Stimulated activated CD4-positive, alpha-beta T cell treated with anti-CD3 and anti-CD28 coated beads, Interleukin-2, amount 100 ng/mL, for 48 hours (primary cell): ENCODE data around the gene F13B.
"Not testable (repeated sequence)": the region's sequence is repeated elsewhere in the genome, so short reads cannot be mapped to it uniquely, and the experiment has no call there.

ENCODE experiments used
- DNase-seq, 2 donors: peaks; one replicate each; pipeline ENCODE4 v3.0.0-alpha.2; 2020

F13B gene

DNA sequence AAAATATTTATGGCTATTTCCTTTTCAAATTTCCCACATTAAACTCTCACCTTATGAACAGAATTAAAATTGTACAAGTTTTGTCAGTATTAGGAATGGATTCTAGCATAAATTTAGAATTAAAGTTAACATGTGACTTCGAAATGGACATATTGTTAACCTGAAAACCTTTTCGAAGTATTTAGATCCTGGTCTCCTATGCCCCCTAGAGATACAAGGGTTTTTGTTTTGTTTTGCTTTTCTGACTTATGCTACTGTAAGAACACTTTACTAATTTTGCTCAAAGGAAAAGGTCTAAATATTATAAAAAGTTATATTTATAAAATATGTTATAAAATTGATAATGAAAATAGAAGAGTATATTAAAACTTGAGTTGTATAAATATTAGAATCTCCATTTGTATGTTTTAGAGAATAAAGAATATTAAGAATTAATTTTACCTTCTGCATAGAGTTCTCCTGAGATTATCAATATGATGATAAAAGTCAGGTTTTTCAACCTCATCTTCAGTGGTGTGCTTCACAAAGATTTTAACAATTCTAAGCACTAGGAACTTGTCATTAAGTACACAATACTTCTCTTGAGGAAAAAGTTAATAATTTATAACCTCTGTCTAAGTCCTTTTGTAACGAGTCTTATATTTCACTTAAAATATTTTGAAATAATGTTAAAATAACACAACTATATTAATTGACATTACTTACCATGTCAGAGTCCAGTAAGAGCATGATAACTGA is at the start of gene F13B:
Gene F13B, minus strand, starts transcription at position 542 of the 738 bp plus-strand sequence. Its CDS starts 37 bp downstream, at position 505.
- DNase-seq = no peak

DNA sequence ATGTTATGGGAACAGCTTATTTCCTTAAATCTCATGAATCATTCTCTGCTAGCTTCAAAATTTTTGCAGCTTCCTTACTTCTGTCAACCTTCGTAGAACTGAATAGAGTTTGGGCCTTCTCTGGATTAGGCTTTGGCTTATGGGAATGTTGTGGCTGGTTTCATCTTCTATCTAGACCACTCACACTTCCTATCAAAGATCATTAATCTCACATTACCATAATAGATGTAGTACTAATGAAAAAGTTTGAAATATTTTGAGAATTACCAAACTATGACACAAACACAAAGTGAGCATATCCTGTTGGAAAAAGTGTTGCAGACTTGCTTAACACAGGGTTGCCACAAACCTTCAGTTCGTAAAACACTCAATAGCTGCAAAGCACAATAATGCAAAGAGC is 49.1 kb upstream of the F13B start:
- no peak for DNase-seq

DNA sequence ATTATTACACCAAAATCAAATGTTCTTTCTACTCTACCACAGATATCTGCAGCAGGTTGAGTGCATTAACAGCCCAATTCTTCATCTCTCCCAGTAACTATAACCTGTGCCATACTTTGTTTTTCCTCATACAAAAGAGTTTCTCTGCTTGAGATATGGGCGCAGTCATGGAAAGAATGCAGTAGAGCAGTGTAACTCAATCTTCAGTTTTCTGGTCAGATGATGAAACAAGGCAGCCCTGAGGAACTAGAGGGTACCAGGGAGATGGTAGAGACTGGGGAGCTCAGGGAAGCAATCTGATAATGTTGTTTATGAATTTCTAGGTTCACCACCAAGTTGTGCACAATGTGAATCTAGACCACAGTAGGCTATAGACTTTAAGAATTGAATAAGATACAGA is 39.8 kb upstream of the F13B start:
- DNase-seq = no peak

- no peak for DNase-seq
Observed at GRCh38 chr1:197103300-197103699, 36.2 kb upstream of the F13B start.

DNA sequence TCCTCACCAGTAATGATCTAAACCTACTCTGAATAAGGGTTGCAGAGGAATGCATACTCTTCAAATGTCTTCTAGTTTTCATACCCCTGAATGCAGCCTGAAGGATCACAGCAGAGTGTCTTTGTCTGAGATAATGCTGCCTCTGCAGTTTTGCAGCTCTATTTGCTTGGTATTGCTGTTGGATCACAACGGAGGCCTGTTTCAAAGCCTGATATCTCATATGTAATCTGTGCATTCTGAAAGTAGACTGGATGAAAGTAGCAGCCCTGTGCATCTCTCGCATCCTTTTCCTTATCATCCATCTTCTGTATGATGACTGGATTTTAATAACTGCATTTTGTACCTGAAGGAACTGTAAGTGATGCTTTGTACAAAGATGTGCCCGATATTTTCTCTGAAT is 34.9 kb upstream of the F13B start:
- DNase-seq = no peak

DNA sequence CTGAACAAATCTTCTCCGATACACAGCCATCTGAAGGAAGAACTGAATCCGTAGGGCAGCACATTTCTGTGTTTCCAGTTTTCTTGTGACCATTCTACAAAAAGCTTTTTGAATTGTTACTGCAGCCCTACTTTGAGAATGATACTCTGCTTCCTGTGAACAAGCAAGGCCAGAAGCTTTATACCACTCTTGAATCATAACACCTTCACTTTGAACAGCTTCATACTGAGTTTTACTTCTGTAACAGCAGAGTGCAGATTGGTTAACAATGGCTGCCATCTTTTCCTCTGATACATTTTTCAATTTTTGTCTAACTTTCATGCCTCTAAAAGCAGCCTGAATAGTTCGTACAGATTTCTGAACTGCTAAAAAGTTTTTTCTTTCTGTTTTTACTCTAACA is 33.6 kb upstream of the F13B start:
- no peak for DNase-seq

DNA sequence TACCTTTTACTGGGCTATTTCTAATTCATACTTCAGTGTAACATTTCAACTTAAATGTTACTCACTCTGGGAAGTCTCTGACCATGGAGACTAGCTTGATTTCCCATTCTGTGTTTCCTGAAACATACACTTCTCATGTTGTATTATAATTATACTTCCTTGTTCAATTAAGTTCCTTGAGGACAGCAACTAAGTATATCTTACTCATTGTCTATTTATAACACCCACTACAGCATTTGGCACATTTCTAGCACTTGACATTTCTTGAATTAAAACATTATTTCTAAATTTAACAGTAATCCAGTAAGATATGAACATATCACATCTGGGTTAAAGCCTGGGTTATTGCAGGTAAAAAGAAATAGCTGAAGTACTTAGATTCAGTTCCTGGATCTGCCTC is 32.4 kb upstream of the F13B start:
- DNase-seq = no peak

- not testable (repeated sequence) for DNase-seq
Observed at GRCh38 chr1:197096971-197097370, 29.9 kb upstream of the F13B start.

GRCh38 chr1:197096137-197096536 is 29.1 kb upstream of the F13B start:
- DNase-seq = no peak

- DNase-seq = no peak
Observed at GRCh38 chr1:197093226-197093885, 26.3 kb upstream of the F13B start.

DNA sequence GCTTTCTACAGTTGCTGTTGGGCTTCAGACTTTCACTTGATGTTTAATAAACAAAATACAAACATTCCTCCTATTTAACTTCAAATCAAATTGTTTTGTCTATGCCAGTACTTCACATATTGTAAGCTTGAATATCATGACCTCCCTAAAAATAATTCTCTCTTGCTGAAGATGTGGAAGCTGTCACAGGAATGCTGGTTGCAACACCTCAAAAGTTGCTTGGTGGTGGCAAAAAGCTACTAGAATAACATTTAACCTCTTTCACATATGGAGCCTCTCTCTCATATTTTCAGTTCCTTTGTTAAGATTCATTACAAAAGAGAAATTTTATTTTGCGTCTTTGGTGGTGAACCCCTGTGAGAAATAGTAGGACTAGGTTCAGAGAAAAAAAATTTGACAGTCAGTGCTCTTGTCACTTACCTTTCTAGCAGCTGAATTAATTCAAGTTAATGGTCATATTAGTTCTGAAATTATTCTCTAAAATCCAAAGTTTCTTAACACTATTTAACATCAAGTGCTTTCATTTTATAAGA is 25.5 kb upstream of the F13B start:
- DNase-seq = no peak

GRCh38 chr1:197083474-197083873 is 16.4 kb upstream of the F13B start:
- no peak for DNase-seq

DNA sequence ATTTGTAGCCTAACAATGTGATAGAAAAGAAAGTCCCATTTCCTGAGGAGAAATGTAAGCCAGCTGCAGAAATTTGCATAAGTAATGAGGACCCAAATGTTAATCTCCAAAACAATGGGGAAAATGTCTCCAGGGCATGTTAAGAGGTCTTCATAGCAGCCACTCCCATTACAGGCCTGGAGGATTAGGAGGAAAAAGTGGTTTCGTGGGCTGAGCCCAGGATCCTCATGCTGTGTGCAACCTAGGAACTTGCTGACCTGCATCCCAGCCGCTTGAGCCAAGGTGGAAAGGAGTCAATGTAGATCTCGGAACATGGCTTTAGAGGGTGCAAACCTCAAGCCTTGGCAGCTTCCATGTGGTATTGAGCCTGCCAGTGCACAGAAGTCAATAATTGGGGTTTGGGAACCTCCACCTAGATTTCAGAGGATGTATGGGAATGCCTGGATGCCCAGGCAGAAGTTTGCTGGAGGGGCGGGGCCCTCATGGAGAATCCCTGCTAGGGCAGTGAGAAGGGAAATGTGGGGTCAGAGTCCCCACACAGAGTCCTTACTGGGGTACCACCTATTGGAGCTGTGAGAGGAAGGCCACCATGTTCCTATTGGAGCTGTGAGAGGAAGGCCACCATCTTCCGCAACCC is 14.2 kb upstream of the F13B start:
- DNase-seq = no peak

DNA sequence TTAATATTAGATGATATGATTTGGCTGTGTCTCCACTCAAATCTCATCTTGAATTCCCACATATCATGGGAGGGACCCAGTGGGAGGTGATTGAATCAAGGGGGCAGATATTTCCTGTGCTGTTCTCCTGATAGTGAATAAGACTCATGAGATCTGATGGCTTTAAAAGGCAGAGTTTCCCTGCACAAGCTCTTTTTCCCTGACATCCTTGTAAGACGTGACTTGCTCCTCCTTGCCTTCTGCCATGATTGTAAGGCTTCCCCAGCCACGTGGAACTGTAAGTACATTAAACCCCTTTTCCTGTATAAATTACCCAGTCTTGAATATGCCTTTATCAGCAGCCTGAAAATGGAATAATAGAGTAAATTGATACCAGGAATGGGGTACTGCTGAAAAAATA is 13.3 kb upstream of the F13B start:
- no peak for DNase-seq

DNA sequence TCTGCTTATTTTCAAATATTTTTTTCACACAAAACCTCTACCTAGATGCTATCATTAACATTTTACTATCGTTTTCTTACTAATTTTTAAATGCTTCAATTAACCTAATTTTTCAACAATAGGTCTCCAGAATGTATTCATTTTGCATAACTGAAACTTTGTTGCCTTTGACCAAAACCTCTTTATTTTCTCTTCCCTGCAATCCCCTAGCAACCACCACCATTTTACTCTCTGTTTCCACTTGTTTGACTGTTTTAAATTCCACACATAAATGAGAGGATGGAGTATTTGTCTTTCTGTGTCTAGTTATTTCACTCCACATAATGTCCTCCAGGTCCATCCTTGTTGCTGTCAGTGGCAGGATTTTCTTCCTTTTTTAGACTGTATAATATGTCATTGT is 9.5 kb upstream of the F13B start:
- DNase-seq = no peak

- DNase-seq = no peak
Observed at GRCh38 chr1:197073978-197074377, 6.9 kb upstream of the F13B start.

DNA sequence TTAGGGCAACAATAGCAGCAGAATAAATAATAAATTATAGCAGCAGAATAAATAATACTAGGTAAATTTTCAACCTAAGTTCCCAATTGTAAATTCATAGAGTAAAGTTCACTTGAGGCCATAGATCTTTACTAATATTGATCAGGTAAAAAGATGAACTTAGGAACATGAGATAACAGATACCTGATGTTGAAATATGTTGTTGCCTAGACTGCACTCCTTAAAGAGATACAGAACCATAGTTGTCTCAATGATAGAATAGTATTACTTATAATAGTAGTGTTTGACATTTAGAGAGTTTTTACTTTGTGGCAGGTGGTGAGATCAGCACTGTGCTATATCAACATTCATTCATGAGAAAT is 378 bp upstream of the F13B start:
- no peak for DNase-seq

DNA sequence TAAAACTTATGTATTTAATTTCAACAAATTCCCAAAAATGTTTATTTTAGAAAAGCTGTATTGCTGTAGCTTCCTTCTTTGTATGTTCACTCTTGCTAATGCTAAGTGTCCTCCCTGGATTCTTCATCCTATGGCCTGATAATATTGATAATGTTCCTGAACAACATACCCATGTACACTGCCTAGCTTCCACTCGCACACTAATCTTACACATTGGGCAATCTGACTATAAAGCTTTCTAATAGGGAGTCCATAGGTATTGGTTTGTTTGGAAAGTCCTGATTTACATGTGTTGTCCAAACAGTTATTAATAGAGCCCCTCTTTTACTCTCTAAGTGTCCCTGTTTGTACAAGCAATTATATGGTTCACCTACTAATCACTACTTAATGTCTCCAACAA is 783 bp downstream of the F13B start:
- no peak for DNase-seq

- DNase-seq = no peak
Observed at GRCh38 chr1:197065559-197065958, 1.5 kb downstream of the F13B start.

DNA sequence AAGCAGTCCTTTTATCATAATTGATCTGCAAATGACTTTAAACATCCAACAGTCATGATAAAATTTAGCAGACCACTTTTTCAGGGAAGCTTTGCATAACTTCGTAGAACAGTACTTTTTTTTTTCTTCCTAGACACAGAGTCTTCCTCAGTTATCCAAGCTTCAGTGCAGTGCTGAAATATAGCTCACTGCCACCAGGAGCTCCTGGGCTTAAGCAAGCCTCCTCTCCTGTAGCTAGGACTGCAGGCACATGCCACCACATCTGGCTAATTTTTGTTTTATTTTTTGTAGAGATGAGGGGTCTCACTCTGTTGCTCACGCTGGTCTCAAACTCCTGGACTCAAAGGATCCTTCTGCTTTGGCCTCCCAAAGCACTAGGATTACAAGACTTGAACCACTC is 3.8 kb downstream of the F13B start:
- DNase-seq = no peak

- no peak for DNase-seq
Observed at GRCh38 chr1:197062692-197063091, 4.4 kb downstream of the F13B start.

DNA sequence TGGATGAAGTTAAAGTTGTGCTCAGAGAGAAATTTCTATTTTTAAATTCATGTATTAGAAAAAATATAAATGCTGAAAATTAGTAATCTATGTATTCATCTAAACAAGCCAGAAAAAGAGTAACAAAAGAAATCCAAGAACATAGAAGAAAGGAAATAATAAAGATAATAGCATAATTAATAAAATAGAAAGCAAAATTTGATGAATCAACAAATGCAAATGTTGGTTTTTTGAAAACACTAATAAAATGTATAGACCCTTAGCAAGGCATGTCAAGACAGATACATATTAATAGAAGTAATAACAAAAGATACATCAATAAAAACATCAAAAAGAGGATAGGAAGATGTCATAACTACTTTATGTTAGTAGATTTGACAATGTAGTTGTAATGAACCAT is 18.0 kb downstream of the F13B start:
- no peak for DNase-seq

GRCh38 chr1:197042676-197043341 is 24.3 kb downstream of the F13B start:
- no peak for DNase-seq
